Esophagus squamous epithelium (tissue), 5 donors: Measurements from ENCODE around the gene ODF4. TPM values are rescaled to one million over a fixed set of nuclear protein-coding genes. Genes with fewer than 3 reads are reported as not detected.
A peak's percentile ranks its signal among the peaks of the same experiment; 100 is the strongest.

Source experiments
- DNase-seq: peaks from one replicate; lab custom pipeline; 2025; lab: John Stamatoyannopoulos, UW
- H3K27ac ChIP-seq, 4 donors: fragments of 200-600 bp; sonication (generic); one replicate each; pipeline ENCODE4 v1.5.1; 2016 to 2019; ENCODE audit warnings: mild to moderate bottlenecking in 1 of 4
- H3K27me3 ChIP-seq, 4 donors: fragments of 200-600 bp; sonication (generic); 1 replicate in 3 of 4; 2 replicates in 1 of 4; pipeline versions ENCODE4 v1.5.1 to v1.6.0; 2017 to 2021; ENCODE audit warnings: antibody characterized with exemption in 1 of 4
- H3K36me3 ChIP-seq, 3 donors: fragments of 200-600 bp; sonication (generic); one replicate each; pipeline ENCODE4 v1.5.1; 2016 to 2019
- H3K4me1 ChIP-seq, 3 donors: fragments of 200-600 bp; sonication (generic); one replicate each; pipeline ENCODE4 v1.5.1; 2017 to 2019
- H3K4me3 ChIP-seq, 4 donors: fragments of 200-600 bp; sonication (generic); 1 replicate in 3 of 4; 2 replicates in 1 of 4; pipeline ENCODE4 v1.5.1; 2016 to 2019; ENCODE audit warnings: mild to moderate bottlenecking in 2 of 4, moderate library complexity in 1 of 4
- H3K9me3 ChIP-seq, 3 donors: fragments of 200-600 bp; sonication (generic); one replicate each; pipeline ENCODE4 v1.5.1; 2016 to 2019
- CTCF ChIP-seq, 6 experiments: fragments of 450-650 bp in 4 of 6; fragments of 200-600 bp in 2 of 6; sonication (generic) in 2 of 6; IDR thresholded peaks; one replicate each; pipeline ENCODE4 v1.5.1; 2016 to 2019; ENCODE audit warnings: antibody characterized with exemption in 6 of 6, mild to moderate bottlenecking in 4 of 6, moderate library complexity in 4 of 6
- POLR2A ChIP-seq, 4 donors: fragments of 450-650 bp; IDR thresholded peaks; one replicate each; pipeline ENCODE4 v1.6.1; 2017; ENCODE audit warnings: antibody characterized with exemption in 4 of 4, mild to moderate bottlenecking in 4 of 4, moderate library complexity in 3 of 4
- WGBS, 2 donors: methylation state at CpG; one replicate each; pipeline ENCODE4 v1.1.5; 2018; 5-methylcytosine and 5-hydroxymethylcytosine counted together
- intact Hi-C: fragments of 100-400 bp; cut with DNase I; formaldehyde crosslinking; loops from one replicate; pipeline ENCODE4 v1.15.0; 2022
- total RNA-seq, 4 donors: library from RNA; depleted of rRNA; stranded (reverse); fragments of >200 nt; gene quantifications; one replicate each; pipeline ENCODE4 v1.1.0, GENCODE V29; 2016
- donor health status: DM: yes; HTN: yes; CAD: no.

Gene ODF4
- total RNA-seq, 4 donors from 2014 or later, result not detected

- Histone ChIP-seq H3K9me3 (no peaks in the 10 kb centered on the region), H3K27ac (peak overlapping the region; percentile 80 to 97 (median 96)), H3K36me3 (peaks cover 4 to 19% (median 17%) of the 10 kb centered on the region in 3 donors), H3K4me3 (peak overlapping the region in 1 of 4 donors; percentile 84), H3K27me3 (no peaks in the 10 kb centered on the region), H3K4me1 (peaks cover 22 to 56% (median 31%) of the 10 kb centered on the region in 3 donors)
- no peak for DNase-seq
- intact Hi-C loops, result no loop called here
- 68 to 82% methylated on average over 10 to 11 of the region's 12 CpGs for WGBS, 2 donors
- no peak for TF ChIP-seq CTCF (IDR thresholded peaks at IDR 0.05)
- TF ChIP-seq POLR2A (IDR thresholded peaks at IDR 0.05), result no peak
Observed at GRCh38 chr17:8384801-8385378, 45.2 kb downstream of the ODF4 start.

- TF ChIP-seq CTCF (IDR thresholded peaks at IDR 0.05) (no peak), POLR2A (IDR thresholded peaks at IDR 0.05) (no peak)
- Histone ChIP-seq H3K4me1 (peaks cover 12 to 47% (median 14%) of the 10 kb centered on the region in 3 donors), H3K36me3 (no peaks in the 10 kb centered on the region), H3K27ac (peak overlapping the region in 2 of 4 donors; percentile 61 to 67), H3K9me3 (no peaks in the 10 kb centered on the region), H3K27me3 (no peaks in the 10 kb centered on the region), H3K4me3 (no peak overlapping the region)
- DNase-seq, result no peak
- intact Hi-C loops, result no loop called here
- 69 to 74% methylated on average over 4 to 5 of the region's 6 CpGs for WGBS, 2 donors
Observed at GRCh38 chr17:8386841-8387240, 47.2 kb downstream of the ODF4 start.

GRCh38 chr17:8387914-8388651 lies 48.4 kb downstream of the ODF4 start:
- TF ChIP-seq CTCF (IDR thresholded peaks at IDR 0.05), result no peak
- no peak for TF ChIP-seq POLR2A (IDR thresholded peaks at IDR 0.05)
- H3K4me1 ChIP-seq, result peaks cover 8 to 54% (median 9%) of the 10 kb centered on the region in 3 donors
- no peak overlapping the region for H3K4me3 ChIP-seq
- H3K9me3 ChIP-seq, result no peaks in the 10 kb centered on the region
- H3K27ac ChIP-seq, result peak overlapping the region in 3 of 4 donors; percentile 29 to 67 (median 61)
- H3K36me3 ChIP-seq, result no peaks in the 10 kb centered on the region
- H3K27me3 ChIP-seq, result peaks cover 0 to 9% (median 0%) of the 10 kb centered on the region in 4 donors
- intact Hi-C loops, result no loop called here
- 77 to 82% methylated on average over 7 of the region's 7 CpGs for WGBS, 2 donors
- DNase-seq, result no peak

- Histone ChIP-seq H3K9me3 (no peaks in the 10 kb centered on the region), H3K36me3 (no peaks in the 10 kb centered on the region), H3K4me3 (peak overlapping the region in 1 of 4 donors; percentile 21), H3K4me1 (peaks cover 0 to 51% (median 8%) of the 10 kb centered on the region in 3 donors), H3K27ac (peak overlapping the region; percentile 16 to 79 (median 62)), H3K27me3 (peaks cover 0 to 41% (median 0%) of the 10 kb centered on the region in 4 donors)
- no peak for DNase-seq
- 23 to 37% methylated on average over 4 to 8 of the region's 9 CpGs for WGBS, 2 donors
- intact Hi-C loops, result loop anchor here (10.0 kb wide), 1 partner anchor 353 kb away; the partner anchor contains the start of gene CCDC42
- TF ChIP-seq POLR2A (IDR thresholded peaks at IDR 0.05) (no peak), CTCF (IDR thresholded peaks at IDR 0.05) (no peak)
Observed at GRCh38 chr17:8391711-8392110, 52.1 kb downstream of the ODF4 start.

- Histone ChIP-seq H3K9me3 (no peaks in the 10 kb centered on the region), H3K27ac (peak overlapping the region; percentile 16 to 79 (median 56)), H3K36me3 (no peaks in the 10 kb centered on the region), H3K27me3 (peaks cover 0 to 47% (median 0%) of the 10 kb centered on the region in 4 donors), H3K4me1 (peaks cover 0 to 47% (median 8%) of the 10 kb centered on the region in 3 donors), H3K4me3 (peak overlapping the region in 1 of 4 donors; percentile 21)
- intact Hi-C loops, result loop anchor here (10.0 kb wide), 1 partner anchor 353 kb away; the partner anchor contains the start of gene CCDC42
- no peak for DNase-seq
- 60% methylated on average over 2 of the region's 18 CpGs; no CpG with 5 or more reads in 1 of the 2 donors for WGBS, 2 donors
- TF ChIP-seq POLR2A (IDR thresholded peaks at IDR 0.05) (no peak), CTCF (IDR thresholded peaks at IDR 0.05) (no peak)
Observed at GRCh38 chr17:8392274-8392673, 52.6 kb downstream of the ODF4 start.
